HepG2 (cell line): ENCODE results near the gene CELSR3. TPM values are rescaled to one million over a fixed set of nuclear protein-coding genes. Genes with fewer than 3 reads are reported as not detected.

Experiments used
- IKZF4 ChIP-seq: sonication (generic); formaldehyde crosslinking; IDR thresholded peaks from 2 replicates; pipeline ENCODE4 v1.5.1; 2020; ENCODE audit warnings: borderline replicate concordance, mild to moderate bottlenecking, low read depth, missing genetic modification reagents; ENCODE audit errors: not compliant biosample characterization
- NFKBIZ ChIP-seq: IDR thresholded peaks from 2 replicates; pipeline ENCODE4 v1.6.1; 2018; ENCODE audit warnings: missing genetic modification reagents, missing compliant biosample characterization
- PITX1 ChIP-seq: sonication (generic); formaldehyde crosslinking; IDR thresholded peaks from 2 replicates; pipeline ENCODE4 v1.5.1; 2020; ENCODE audit warnings: mild to moderate bottlenecking, missing genetic modification reagents
- PLRG1 ChIP-seq: fragments of 450-650 bp; conservative IDR thresholded peaks from 2 replicates; pipeline ENCODE4 v1.6.1; 2016
- RFXAP ChIP-seq: sonication (generic); formaldehyde crosslinking; IDR thresholded peaks from 2 replicates; pipeline ENCODE4 v1.4.0; 2020; ENCODE audit warnings: missing genetic modification reagents, borderline replicate concordance
- SAFB2 ChIP-seq: sonication (generic); formaldehyde crosslinking; IDR thresholded peaks from 2 replicates; pipeline ENCODE4 v1.5.1; 2020; ENCODE audit warnings: missing genetic modification reagents, low read depth, mild to moderate bottlenecking, borderline replicate concordance
- SIX4 ChIP-seq: sonication (generic); formaldehyde crosslinking; IDR thresholded peaks from 2 replicates; pipeline ENCODE4 v1.4.0; 2020; ENCODE audit warnings: missing genetic modification reagents
- TARDBP ChIP-seq: sonication (generic); formaldehyde crosslinking; IDR thresholded peaks from 2 replicates; pipeline ENCODE4 v1.8.0; 2022; ENCODE audit warnings: mild to moderate bottlenecking, missing genetic modification reagents
- ZNF17 ChIP-seq: sonication (generic); formaldehyde crosslinking; IDR thresholded peaks from 2 replicates; pipeline ENCODE4 v1.5.0; 2020; ENCODE audit warnings: mild to moderate bottlenecking, missing genetic modification reagents
- ZNF260 ChIP-seq: sonication (generic); formaldehyde crosslinking; IDR thresholded peaks from 2 replicates; pipeline ENCODE4 v1.4.0; 2020; ENCODE audit warnings: missing genetic modification reagents, low read depth, mild to moderate bottlenecking, borderline replicate concordance
- ZNF317 ChIP-seq: sonication (generic); formaldehyde crosslinking; IDR thresholded peaks from 2 replicates; pipeline ENCODE4 v1.5.0; 2020; ENCODE audit warnings: mild to moderate bottlenecking, missing genetic modification reagents
- ZNF331 ChIP-seq: sonication (generic); formaldehyde crosslinking; IDR thresholded peaks from 2 replicates; pipeline ENCODE4 v1.4.0; 2020; ENCODE audit warnings: missing genetic modification reagents
- ZNF33B ChIP-seq: sonication (generic); formaldehyde crosslinking; IDR thresholded peaks from 2 replicates; pipeline ENCODE4 v1.5.1; 2020; ENCODE audit warnings: mild to moderate bottlenecking, missing genetic modification reagents
- ZNF367 ChIP-seq: sonication (generic); formaldehyde crosslinking; IDR thresholded peaks from 2 replicates; pipeline ENCODE4 v1.4.0; 2020; ENCODE audit warnings: missing genetic modification reagents, borderline replicate concordance
- ZNF430 ChIP-seq: sonication (generic); formaldehyde crosslinking; IDR thresholded peaks from 2 replicates; pipeline ENCODE4 v1.9.0; 2021; ENCODE audit warnings: mild to moderate bottlenecking, missing genetic modification reagents
- ZNF441 ChIP-seq: sonication (generic); formaldehyde crosslinking; IDR thresholded peaks from 2 replicates; pipeline ENCODE4 v1.7.0; 2021; ENCODE audit warnings: missing genetic modification reagents, borderline replicate concordance
- ZNF569 ChIP-seq: sonication (generic); formaldehyde crosslinking; IDR thresholded peaks from 2 replicates; pipeline ENCODE4 v1.5.0; 2020; ENCODE audit warnings: mild to moderate bottlenecking, missing genetic modification reagents, moderate library complexity, borderline replicate concordance
- ZNF781 ChIP-seq: sonication (generic); formaldehyde crosslinking; IDR thresholded peaks from 2 replicates; pipeline ENCODE4 v1.5.1; 2020; ENCODE audit warnings: borderline replicate concordance, mild to moderate bottlenecking, missing genetic modification reagents; ENCODE audit errors: not compliant biosample characterization
- ZNF879 ChIP-seq: sonication (generic); formaldehyde crosslinking; IDR thresholded peaks from 2 replicates; pipeline ENCODE4 v1.8.1; 2023; ENCODE audit warnings: missing genetic modification reagents
- ZSCAN25 ChIP-seq: sonication (generic); formaldehyde crosslinking; IDR thresholded peaks from 2 replicates; pipeline ENCODE4 v1.8.0; 2022; ENCODE audit warnings: mild to moderate bottlenecking, missing genetic modification reagents
- polyA plus RNA-seq, 8 experiments: library from polyadenylated mRNA; depleted of rRNA in 3 of 8; stranded (reverse) in 7 of 8; unstranded in 1 of 8; fragments of >200 nt; fragmentation: Illumina TruSeq in 4 of 8; extraction: Trizol in 4 of 8; gene quantifications; 2 replicates each; pipeline versions ENCODE4 v1.2.1 to v1.2.3, GENCODE V29; 2011 to 2016; ENCODE audit warnings: low read depth in 4 of 8, missing spikeins in 1 of 8, mixed read lengths in 1 of 8; ENCODE audit not compliant: insufficient read depth in 1 of 8
- total RNA-seq, 5 experiments: library from RNA; depleted of rRNA; stranded (reverse); fragments of >200 nt; fragmentation: Illumina TruSeq; extraction: Trizol; gene quantifications; 2 replicates each; pipeline ENCODE4 v1.2.3, GENCODE V29; 2016; ENCODE audit warnings: low read depth in 1 of 5
- TF ChIP-seq, protein P1 (sequence below): sonication (generic); formaldehyde crosslinking; IDR thresholded peaks from 2 replicates; pipeline ENCODE4 v1.4.0; 2020; ENCODE audit warnings: mild to moderate bottlenecking, missing genetic modification reagents
- TF ChIP-seq, protein P2 (sequence below): sonication (generic); formaldehyde crosslinking; IDR thresholded peaks from 2 replicates; pipeline ENCODE4 v1.8.0; 2022; ENCODE audit warnings: missing genetic modification reagents, mild to moderate bottlenecking, borderline replicate concordance
- TF ChIP-seq, protein P3 (sequence below): sonication (generic); formaldehyde crosslinking; IDR thresholded peaks from 2 replicates; pipeline ENCODE4 v1.4.0; 2020; ENCODE audit warnings: mild to moderate bottlenecking, missing genetic modification reagents
- TF ChIP-seq, protein P4 (sequence below): IDR thresholded peaks from 2 replicates; pipeline ENCODE4 v1.6.1; 2012; ENCODE audit warnings: inconsistent platforms
- TF ChIP-seq, protein P5 (sequence below): sonication (generic); formaldehyde crosslinking; IDR thresholded peaks from 2 replicates; pipeline ENCODE4 v1.5.0; 2020; ENCODE audit warnings: missing genetic modification reagents
- TF ChIP-seq, protein P6 (sequence below): sonication (generic); formaldehyde crosslinking; IDR thresholded peaks from 2 replicates; pipeline ENCODE4 v1.4.0; 2020; ENCODE audit warnings: missing genetic modification reagents

Gene CELSR3
- total and polyA plus RNA-seq, 2 of the 13 experiments (the other 11 are each of a cell fraction or from before 2014, with no cell fraction given), result 5.4 to 6.7 TPM

DNA sequence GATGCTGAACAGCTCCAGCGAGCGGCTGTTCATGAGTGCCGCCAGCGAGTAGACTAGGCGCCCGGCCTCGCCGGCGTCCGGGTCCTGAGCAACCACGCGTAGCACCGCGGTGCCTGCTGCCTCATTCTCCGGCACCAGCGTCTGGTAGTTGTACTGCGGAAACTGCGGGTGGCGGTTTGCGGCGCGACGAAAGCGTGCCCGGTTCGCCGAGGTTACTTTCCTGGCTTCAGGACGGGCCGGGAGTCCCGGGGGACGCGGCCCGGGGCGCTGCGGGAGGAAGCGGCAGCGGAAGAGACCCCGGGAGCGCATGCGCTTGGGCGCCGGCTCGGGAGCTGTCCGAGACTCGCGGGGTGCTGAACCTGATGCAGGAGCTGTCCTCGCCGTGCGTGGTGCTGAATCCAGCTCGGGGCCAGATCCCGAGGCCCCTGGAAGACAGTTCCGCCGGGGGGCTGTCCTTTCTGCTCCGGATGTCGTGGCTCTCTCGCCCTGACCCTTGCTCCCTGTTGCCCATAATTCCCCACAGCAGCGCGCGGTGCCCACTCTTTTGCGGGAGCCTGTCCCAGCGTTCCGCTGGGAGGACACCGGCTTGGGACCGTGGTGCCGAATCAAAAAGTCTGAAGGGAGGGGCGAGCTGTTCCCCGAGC lies 1.1 kb downstream of the CELSR3 start (continued):
- peak; percentile 93 for TF ChIP-seq TARDBP (CRISPR knock-in tag)
- peak; percentile 99 for TF ChIP-seq RFXAP (CRISPR knock-in tag)
- TF ChIP-seq SAFB2, result peak; percentile 100
- TF ChIP-seq ZNF569 (CRISPR knock-in tag), result peak; percentile 100
- TF ChIP-seq, protein P1, sequence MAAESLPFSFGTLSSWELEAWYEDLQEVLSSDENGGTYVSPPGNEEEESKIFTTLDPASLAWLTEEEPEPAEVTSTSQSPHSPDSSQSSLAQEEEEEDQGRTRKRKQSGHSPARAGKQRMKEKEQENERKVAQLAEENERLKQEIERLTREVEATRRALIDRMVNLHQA (CRISPR knock-in tag), result peak; percentile 97
- TF ChIP-seq ZSCAN25 (CRISPR knock-in tag), result peak; percentile 98
- peak; percentile 100 for TF ChIP-seq ZNF367 (CRISPR knock-in tag)
- TF ChIP-seq, protein P2, sequence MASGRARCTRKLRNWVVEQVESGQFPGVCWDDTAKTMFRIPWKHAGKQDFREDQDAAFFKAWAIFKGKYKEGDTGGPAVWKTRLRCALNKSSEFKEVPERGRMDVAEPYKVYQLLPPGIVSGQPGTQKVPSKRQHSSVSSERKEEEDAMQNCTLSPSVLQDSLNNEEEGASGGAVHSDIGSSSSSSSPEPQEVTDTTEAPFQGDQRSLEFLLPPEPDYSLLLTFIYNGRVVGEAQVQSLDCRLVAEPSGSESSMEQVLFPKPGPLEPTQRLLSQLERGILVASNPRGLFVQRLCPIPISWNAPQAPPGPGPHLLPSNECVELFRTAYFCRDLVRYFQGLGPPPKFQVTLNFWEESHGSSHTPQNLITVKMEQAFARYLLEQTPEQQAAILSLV (CRISPR knock-in tag), result peak; percentile 100
- TF ChIP-seq ZNF260, result no peak
- TF ChIP-seq ZNF441 (CRISPR knock-in tag), result peak; percentile 100
- TF ChIP-seq ZNF17 (CRISPR knock-in tag), result peak; percentile 99
- TF ChIP-seq ZNF879, result peak; percentile 100
- peak; percentile 98 for TF ChIP-seq ZNF317 (CRISPR knock-in tag)
- peak; percentile 100 for TF ChIP-seq IKZF4 (CRISPR knock-in tag)
- TF ChIP-seq, protein P3, sequence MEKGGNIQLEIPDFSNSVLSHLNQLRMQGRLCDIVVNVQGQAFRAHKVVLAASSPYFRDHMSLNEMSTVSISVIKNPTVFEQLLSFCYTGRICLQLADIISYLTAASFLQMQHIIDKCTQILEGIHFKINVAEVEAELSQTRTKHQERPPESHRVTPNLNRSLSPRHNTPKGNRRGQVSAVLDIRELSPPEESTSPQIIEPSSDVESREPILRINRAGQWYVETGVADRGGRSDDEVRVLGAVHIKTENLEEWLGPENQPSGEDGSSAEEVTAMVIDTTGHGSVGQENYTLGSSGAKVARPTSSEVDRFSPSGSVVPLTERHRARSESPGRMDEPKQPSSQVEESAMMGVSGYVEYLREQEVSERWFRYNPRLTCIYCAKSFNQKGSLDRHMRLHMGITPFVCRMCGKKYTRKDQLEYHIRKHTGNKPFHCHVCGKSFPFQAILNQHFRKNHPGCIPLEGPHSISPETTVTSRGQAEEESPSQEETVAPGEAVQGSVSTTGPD (CRISPR knock-in tag), result peak; percentile 98
- no peak for TF ChIP-seq PLRG1
- TF ChIP-seq PITX1 (CRISPR knock-in tag), result peak; percentile 99
- TF ChIP-seq ZNF331, result peak; percentile 100
- TF ChIP-seq, protein P4, sequence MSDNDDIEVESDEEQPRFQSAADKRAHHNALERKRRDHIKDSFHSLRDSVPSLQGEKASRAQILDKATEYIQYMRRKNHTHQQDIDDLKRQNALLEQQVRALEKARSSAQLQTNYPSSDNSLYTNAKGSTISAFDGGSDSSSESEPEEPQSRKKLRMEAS, result peak; percentile 92
- peak; percentile 100 for TF ChIP-seq ZNF430 (CRISPR knock-in tag)
- TF ChIP-seq ZNF781 (CRISPR knock-in tag), result peak; percentile 100
- peak; percentile 100 for TF ChIP-seq ZNF33B
- TF ChIP-seq, protein P5, sequence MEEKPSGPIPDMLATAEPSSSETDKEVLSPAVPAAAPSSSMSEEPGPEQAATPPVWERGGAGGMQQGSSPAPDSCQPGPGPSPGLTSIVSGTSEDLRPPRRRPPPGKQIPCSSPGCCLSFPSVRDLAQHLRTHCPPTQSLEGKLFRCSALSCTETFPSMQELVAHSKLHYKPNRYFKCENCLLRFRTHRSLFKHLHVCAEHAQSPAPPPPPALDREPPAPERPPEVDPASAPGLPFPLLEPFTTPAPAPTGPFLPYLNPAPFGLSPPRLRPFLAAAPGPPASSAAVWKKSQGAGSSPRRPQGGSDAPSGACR (CRISPR knock-in tag), result peak; percentile 100
- peak; percentile 99 for TF ChIP-seq SIX4 (CRISPR knock-in tag)
- TF ChIP-seq, protein P6, sequence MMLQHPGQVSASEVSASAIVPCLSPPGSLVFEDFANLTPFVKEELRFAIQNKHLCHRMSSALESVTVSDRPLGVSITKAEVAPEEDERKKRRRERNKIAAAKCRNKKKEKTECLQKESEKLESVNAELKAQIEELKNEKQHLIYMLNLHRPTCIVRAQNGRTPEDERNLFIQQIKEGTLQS (CRISPR knock-in tag), result peak; percentile 99
- peak; percentile 100 for TF ChIP-seq NFKBIZ
